ENCODE results near the gene ATP10A. TPM values are rescaled to one million over a fixed set of nuclear protein-coding genes. Genes with fewer than 3 reads are reported as not detected.

Gene ATP10A
- total RNA-seq, 1 experiment from 2014 or later: 0.02 TPM

DNA sequence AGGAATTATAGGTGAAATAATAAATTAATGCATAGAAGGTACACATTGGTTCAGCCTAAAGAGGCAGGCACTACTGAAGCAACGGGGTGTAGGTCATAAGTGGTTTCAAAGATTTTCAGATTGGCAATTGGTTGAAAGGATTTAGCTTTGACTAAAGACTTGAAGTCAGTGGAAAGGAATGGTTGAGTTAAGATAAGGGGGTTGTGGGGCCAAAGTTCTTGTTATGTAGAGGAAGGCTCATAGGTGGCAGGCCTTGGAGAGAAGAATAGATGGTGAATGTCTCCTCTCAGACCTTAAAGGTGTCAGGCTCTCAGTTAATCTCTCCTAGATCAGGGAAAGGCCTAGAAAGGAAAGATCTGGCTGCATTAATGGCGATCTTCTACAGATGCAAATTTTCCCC is 209.8 kb downstream of the ATP10A start:
- ChIA-PET CTCF (no interaction called here), POLR2A (no interaction called here), RAD21 (ENCODE audit: low non-redundant PET in 1 of 2, low total read pairs in 2 of 2, uncharacterized antibody in 2 of 2, unreplicated experiment in 2 of 2) (no interaction called here)
- Histone ChIP-seq H3K27me3 (ENCODE audit: insufficient read depth, low read length) (no peaks in the 10 kb centered on the region), H3K9me2 (ENCODE audit: insufficient read depth) (no peaks in the 10 kb centered on the region), H3K79me2 (ENCODE audit: insufficient read depth, low read length) (no peaks in the 10 kb centered on the region), H3K9me3 (ENCODE audit: control insufficient read depth in 1 of 2, insufficient read depth in 1 of 2, low read depth in 1 of 2, low read length in 2 of 2) (peaks cover 0 to 29% of the 10 kb centered on the region in 2 experiments; a peak in 2 of 4 replicates), H3K27ac (ENCODE audit: low read depth, low read length) (no peak overlapping the region), H4K20me1 (ENCODE audit: insufficient read depth) (no peaks in the 10 kb centered on the region), H3K4me1 (ENCODE audit: control insufficient read depth in 1 of 2, insufficient read depth in 2 of 2, low read length in 2 of 2) (no peaks in the 10 kb centered on the region), H3K4me2 (ENCODE audit: low read length) (no peak overlapping the region), H3K36me3 (ENCODE audit: control insufficient read depth in 1 of 2, insufficient read depth in 2 of 2, low read length in 2 of 2) (no peaks in the 10 kb centered on the region), H3K9ac (ENCODE audit: low read length) (no peak overlapping the region), H3K4me3 (replicated peaks in 1 of 2; ENCODE audit: low read depth in 1 of 2, low read length in 2 of 2) (no peak overlapping the region), H2AFZ (ENCODE audit: low read depth, low read length, poor library complexity, severe bottlenecking) (no peak overlapping the region)
- BruUV-seq (replicated peaks): no TSS peak
- DNase-seq (ENCODE audit: low read depth, low spot score) (no peak), ATAC-seq (no peak)
- TF ChIP-seq ELF1 (IDR thresholded peaks at IDR 0.05; ENCODE audit: borderline replicate concordance, low read depth): no peak
- TF ChIP-seq CBX3 (IDR thresholded peaks at IDR 0.05; ENCODE audit: low read depth): no peak
- no peak for TF ChIP-seq ZFX (IDR thresholded peaks at IDR 0.05)
- TF ChIP-seq EZH2 (IDR thresholded peaks at IDR 0.05): no peak
- TF ChIP-seq EZH2phosphoT487 (IDR thresholded peaks at IDR 0.05; ENCODE audit: borderline replicate concordance): no peak
- no peak for TF ChIP-seq YY1 (IDR thresholded peaks at IDR 0.05; ENCODE audit: extremely low read depth, insufficient replicate concordance, low read depth, low read length)
- TF ChIP-seq, protein P1, sequence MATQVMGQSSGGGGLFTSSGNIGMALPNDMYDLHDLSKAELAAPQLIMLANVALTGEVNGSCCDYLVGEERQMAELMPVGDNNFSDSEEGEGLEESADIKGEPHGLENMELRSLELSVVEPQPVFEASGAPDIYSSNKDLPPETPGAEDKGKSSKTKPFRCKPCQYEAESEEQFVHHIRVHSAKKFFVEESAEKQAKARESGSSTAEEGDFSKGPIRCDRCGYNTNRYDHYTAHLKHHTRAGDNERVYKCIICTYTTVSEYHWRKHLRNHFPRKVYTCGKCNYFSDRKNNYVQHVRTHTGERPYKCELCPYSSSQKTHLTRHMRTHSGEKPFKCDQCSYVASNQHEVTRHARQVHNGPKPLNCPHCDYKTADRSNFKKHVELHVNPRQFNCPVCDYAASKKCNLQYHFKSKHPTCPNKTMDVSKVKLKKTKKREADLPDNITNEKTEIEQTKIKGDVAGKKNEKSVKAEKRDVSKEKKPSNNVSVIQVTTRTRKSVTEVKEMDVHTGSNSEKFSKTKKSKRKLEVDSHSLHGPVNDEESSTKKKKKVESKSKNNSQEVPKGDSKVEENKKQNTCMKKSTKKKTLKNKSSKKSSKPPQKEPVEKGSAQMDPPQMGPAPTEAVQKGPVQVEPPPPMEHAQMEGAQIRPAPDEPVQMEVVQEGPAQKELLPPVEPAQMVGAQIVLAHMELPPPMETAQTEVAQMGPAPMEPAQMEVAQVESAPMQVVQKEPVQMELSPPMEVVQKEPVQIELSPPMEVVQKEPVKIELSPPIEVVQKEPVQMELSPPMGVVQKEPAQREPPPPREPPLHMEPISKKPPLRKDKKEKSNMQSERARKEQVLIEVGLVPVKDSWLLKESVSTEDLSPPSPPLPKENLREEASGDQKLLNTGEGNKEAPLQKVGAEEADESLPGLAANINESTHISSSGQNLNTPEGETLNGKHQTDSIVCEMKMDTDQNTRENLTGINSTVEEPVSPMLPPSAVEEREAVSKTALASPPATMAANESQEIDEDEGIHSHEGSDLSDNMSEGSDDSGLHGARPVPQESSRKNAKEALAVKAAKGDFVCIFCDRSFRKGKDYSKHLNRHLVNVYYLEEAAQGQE (IDR thresholded peaks at IDR 0.05; ENCODE audit: low read depth): no peak
- no peak for TF ChIP-seq SP1 (IDR thresholded peaks at IDR 0.05; ENCODE audit: low read depth)
- TF ChIP-seq, protein P2, sequence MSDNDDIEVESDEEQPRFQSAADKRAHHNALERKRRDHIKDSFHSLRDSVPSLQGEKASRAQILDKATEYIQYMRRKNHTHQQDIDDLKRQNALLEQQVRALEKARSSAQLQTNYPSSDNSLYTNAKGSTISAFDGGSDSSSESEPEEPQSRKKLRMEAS (IDR thresholded peaks at IDR 0.05): no peak
- no peak for TF ChIP-seq CEBPB (IDR thresholded peaks at IDR 0.05; ENCODE audit: low read depth)
- intact Hi-C loops (cut with micrococcal nuclease): no loop called here
